ENCODE measurements around the gene NR3C2.

NR3C2 gene

DNA sequence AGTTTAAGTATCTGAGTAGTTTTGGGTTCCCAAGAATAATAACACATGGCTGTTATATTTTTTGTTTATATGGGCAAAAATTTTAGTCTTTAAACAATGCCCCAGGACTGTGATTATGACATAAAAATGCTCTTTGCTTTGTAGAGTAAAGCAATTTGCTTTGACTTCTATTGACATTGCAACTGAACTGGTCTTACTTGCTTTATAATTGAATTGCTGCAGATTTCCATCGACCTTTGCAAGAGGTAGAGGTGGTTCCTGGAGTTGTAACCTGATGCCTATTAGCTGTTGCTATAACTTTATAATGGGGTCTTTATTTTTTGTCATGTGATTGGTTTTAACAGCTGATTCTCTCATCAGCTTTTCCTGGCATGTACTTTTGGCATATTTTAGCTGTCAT is 407.4 kb downstream of the NR3C2 start:
- no peak for DNase-seq

DNA sequence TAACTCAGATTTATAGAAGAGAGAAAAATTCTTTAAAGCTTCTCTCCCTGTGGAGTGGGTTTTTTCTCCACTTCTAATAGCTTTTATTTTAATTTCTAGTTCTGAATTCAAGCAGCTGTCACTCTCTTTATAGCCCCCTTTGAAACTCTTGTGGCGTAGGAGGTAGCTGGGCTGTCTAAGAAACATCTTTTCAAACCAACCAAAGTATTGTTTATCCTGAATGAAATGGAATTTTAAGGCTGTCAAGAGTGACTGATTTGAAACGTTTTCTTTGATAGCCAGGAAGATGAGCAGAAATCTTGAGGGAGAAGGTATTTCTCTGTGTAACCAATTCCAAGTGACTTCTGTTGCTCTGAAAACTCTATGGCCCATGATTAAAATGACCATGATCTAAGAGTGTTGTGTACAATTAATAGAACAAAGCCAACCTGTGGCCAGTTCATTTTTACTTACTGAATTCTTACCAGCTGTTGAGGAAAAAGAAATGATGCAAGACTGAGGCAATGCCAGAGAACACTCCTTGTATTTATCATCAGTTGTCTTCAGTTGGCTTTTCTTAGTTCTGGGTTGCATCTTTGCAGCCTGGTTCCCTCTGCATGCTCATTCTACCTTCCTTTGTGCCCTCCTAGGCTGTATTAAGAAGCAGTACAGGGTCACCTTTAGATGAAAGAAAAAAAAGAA is 411.9 kb downstream of the NR3C2 start:
- DNase-seq = no peak

GRCh38 chr4:148029781-148030180 is 412.4 kb downstream of the NR3C2 start:
- DNase-seq = no peak

All from midbrain (tissue), 1 donor.